KOPT-K1 (cell line): Measurements from ENCODE around the gene IGF2R.

Source experiments
- H3K27ac ChIP-seq: fragments of 200-600 bp; sonication (generic); 2 replicates; pipeline ENCODE4 v1.5.1; 2016; ENCODE audit warnings: antibody characterized with exemption, mild to moderate bottlenecking, low read depth, low read length; ENCODE audit not compliant: poor library complexity, severe bottlenecking
- H3K36me3 ChIP-seq: fragments of 200-600 bp; sonication (generic); 2 replicates; pipeline ENCODE4 v1.5.1; 2017; ENCODE audit warnings: antibody characterized with exemption, mild to moderate bottlenecking, low read length, moderate library complexity; ENCODE audit not compliant: insufficient read depth
- H3K9me3 ChIP-seq: fragments of 200-600 bp; sonication (generic); 2 replicates; pipeline ENCODE4 v1.5.1; 2017; ENCODE audit warnings: antibody characterized with exemption, low read length, mild to moderate bottlenecking; ENCODE audit not compliant: insufficient read depth, poor library complexity, severe bottlenecking

The IGF2R gene

GRCh38 chr6:160141001-160141726, 172.3 kb downstream of the IGF2R start:
- Histone ChIP-seq H3K36me3 (no peaks in the 10 kb centered on the region), H3K9me3 (no peaks in the 10 kb centered on the region), H3K27ac (no peak overlapping the region)

- Histone ChIP-seq H3K9me3 (no peaks in the 10 kb centered on the region), H3K36me3 (no peaks in the 10 kb centered on the region), H3K27ac (no peak overlapping the region)
Observed at GRCh38 chr6:160142115-160142715, 173.3 kb downstream of the IGF2R start.

DNA sequence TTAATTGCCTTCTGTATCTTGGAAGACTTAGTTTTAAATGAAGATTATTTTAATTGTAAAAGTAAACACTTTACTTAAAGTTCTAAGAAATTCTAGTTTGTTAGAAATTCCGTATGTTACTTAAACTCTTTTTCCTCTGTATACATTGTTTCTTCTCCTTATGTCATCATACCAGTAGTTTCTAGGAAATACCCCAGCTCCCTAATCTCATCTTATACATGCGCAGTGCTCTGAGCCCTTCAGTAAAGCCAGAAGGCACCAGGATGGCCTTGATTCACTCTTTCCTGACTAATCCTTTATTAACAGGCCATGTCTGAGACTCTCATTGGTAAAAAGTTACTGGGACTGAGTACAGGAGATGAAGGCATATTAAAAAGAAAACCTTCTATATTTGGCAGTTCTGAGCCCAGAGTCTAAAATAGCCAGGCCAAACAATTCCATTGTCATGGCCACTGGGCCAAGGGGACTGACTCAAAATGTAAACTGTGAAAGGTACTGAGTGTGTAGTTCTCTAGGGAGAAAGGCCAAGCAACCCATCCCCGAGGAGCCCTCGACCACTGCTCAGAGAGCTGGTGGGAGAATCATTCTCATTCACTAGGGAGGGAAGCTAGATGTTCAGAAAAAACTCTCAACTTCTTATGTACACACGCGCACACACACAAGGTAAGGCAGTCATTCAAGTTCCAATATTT, 177.7 kb downstream of the IGF2R start:
- Histone ChIP-seq H3K9me3 (no peaks in the 10 kb centered on the region), H3K36me3 (no peaks in the 10 kb centered on the region), H3K27ac (no peak overlapping the region)

DNA sequence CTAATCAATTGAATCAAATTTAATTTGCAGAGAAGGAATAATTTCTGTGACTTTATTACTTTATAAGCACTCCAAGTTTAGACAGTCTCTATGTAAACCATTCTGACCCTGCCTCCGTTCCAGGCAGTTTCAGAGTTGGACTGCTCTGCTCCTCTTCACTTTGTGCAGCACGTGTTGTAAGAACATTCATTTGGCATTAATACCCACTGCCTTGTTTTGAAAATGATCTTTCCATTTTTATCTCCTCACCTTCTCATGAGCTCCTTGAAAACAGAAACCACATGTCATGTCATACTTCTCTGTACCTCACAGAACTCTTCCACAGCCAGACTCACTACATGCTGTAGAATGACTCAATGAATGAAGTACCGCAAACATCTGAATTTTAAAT, 178.3 kb downstream of the IGF2R start:
- Histone ChIP-seq H3K27ac (no peak overlapping the region), H3K9me3 (no peaks in the 10 kb centered on the region), H3K36me3 (no peaks in the 10 kb centered on the region)

DNA sequence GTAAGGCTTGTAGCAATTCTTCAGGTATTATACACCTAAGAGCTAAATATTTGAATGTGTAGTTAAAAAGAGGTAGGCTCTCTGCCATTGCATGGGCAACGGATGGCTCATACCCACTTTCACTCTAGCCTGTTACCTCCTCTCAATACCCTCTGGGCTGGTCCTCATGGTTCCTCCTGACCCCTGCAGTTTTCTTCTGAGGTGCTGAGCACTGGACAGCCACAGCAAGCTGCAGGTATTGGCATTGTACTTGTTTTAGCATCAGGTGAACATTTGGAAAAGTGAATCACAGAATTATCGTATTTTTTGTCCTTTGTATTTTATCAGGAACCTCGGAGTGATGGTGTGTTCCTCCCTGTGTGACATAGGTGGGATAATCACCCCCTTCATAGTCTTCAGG, 185.6 kb downstream of the IGF2R start:
- H3K36me3 ChIP-seq = no peaks in the 10 kb centered on the region
- no peaks in the 10 kb centered on the region for H3K9me3 ChIP-seq
- no peak overlapping the region for H3K27ac ChIP-seq

- Histone ChIP-seq H3K27ac (no peak overlapping the region), H3K36me3 (no peaks in the 10 kb centered on the region), H3K9me3 (no peaks in the 10 kb centered on the region)
Observed at GRCh38 chr6:160156842-160157241, 188.0 kb downstream of the IGF2R start.

DNA sequence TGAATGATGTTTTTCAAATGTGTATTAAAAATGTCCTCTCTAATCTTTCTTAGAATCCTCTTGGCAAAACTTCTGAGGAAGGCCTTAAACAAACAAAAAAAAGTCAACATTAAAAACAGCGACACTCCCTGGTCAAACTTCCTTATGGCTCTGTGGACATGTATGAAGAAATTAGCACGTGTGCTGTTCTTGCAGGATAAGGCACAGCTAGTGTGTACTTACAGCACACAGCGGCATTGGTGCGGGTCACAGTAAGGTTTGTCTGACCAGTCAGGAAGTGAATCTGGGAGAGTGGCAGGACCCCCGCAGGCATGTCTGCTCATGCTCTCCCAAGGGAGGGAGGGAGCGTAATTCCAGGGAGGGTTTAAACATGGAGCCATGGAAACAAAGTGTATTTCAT, 191.6 kb downstream of the IGF2R start:
- H3K36me3 ChIP-seq = no peaks in the 10 kb centered on the region
- H3K27ac ChIP-seq = no peak overlapping the region

More for the DNA sequence above, 191.6 kb downstream of the IGF2R start:
- no peaks in the 10 kb centered on the region for H3K9me3 ChIP-seq
